ENCODE data around the gene PRPH2.
"Not testable (repeated sequence)": the region's sequence is repeated elsewhere in the genome, so short reads cannot be mapped to it uniquely, and the experiment has no call there.

PRPH2 gene

GRCh38 chr6:42742116-42742894, 19.9 kb upstream of the PRPH2 start:
- DNase-seq (ENCODE audit: low read depth) = peak; percentile 21

DNA sequence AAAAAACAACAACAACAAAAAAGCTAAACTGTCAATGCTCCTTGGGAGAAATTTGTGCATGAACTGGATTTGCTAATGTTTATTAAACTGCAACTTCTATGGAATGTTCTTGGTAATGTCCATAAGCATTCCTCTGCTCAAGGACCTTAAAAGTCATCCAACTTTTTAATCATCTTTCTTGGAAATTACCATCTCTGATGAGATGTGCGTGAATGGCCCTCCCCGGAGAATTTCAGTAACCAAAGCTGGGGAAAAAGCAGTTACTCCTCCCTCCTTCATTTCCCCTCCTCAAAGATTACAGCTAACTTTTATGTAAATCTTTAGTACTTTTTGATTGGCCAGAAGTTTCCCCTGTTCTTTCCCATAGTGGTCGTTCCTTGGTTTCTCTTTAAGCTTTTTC, 18.3 kb upstream of the PRPH2 start:
- no peak for DNase-seq (ENCODE audit: low read depth)

DNA sequence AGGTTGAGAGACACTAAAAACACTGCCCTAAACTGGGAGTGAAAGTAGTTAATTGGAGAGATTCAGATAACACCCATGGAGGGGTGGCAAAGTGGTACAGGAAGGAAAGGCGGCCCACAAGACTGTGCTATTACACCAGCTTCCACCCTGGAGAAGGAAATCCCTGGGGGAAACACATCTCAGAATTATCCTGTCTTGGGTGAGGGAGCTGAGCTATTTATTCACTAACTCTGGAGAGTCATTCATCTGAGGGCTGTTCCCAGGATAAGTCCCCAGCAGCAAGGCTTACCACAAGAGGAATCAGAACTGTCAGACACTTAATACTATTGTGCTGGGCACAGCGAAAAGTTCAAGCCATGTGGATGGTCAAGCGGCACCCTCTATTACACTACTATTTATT, 13.6 kb upstream of the PRPH2 start:
- DNase-seq (ENCODE audit: low read depth) = no peak

DNA sequence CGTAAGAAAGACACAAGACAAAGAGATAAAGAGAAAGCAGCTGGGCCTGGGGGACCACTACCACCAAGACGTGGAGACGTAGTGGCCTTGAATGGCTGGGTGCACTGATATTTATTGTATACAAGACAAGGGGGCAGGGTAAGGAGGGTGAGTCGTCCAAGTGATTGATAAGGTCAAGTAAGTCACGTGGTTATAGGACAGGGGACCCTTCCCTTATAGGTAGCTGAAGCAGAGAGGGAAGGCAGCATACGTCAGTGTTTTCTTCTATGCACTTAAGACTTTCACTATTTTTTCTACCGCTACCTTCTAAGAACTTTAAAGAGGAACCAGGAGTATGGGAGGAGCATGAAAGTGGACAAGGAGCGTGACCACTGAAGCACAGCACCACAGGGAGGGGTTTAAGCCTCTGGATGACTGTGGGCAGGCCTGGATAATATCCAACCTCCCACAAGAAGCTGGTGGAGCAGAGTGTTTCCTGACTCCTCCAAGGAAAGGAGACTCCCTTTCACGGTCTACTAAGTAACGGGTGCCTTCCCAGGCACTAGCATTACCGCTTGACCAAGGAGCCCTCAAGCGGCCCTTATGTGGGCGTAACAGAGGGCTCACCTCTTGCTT, 11.6 kb upstream of the PRPH2 start:
- DNase-seq (ENCODE audit: low read depth) = not testable (repeated sequence)

DNA sequence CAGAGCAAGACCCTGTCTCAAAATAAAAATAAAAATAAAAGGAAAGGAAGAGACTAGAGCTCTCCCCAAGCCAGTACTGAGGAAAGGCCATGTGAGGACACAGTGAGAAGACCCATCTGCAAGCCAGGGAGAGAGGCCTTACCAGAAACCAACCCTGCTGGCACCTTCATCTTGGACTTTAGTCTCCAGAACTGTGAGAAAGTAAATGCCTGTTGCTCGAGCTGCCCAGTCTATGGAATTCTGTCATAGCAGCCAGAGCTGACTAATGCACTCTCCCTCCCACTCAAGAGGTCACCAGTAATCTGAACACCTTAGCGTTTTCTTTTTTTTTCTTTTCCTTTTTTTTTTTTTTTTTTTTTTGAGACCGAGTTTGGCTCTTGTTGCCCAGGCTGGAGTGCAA, 7.3 kb upstream of the PRPH2 start:
- peak; percentile 40 for DNase-seq (ENCODE audit: low read depth)

DNA sequence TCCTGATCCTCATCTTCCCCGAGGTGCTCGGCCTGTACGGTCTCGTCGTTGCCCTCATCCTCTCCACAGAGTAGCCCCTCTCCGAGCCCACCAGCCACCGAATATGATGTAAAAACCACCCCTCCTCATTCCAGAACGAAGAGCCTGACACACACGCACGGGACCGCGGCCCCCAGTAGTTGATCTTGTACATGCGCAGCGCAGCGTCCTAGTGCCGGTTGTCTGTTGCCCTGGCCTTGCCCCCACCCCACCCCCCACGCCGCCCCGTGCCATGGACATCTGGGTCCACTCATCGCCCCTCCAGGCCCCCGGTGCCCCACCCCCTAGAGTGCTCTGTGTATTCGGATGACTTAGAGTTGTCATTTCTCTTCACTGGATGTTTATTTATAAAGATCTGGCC, 5.2 kb upstream of the PRPH2 start:
- no peak for DNase-seq (ENCODE audit: low read depth)

GRCh38 chr6:42727087-42727611, 4.8 kb upstream of the PRPH2 start:
- peak; percentile 22 for DNase-seq (ENCODE audit: low read depth)

GRCh38 chr6:42726485-42727086, 4.2 kb upstream of the PRPH2 start:
- peak; percentile 90 for DNase-seq (ENCODE audit: low read depth)

DNA sequence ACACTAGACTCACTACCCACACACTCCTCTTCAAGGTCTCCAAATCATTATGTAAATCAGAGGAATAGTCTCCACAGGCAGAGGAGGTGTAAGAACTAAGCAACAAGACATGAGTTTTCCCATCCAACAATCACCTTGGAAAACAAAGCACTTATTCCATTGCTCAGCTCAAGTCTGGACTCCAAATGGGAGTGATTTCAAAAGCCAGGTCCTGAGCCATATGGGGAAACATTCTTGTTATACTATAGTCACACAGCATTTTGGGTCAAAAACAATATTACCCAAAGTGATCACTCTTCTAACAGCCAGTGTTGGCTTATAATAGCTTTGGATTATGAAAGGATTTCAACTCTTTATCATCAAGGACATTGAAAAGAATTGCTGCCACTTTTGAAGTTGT, 3.6 kb upstream of the PRPH2 start:
- DNase-seq (ENCODE audit: low read depth) = no peak

GRCh38 chr6:42724825-42725224, 2.4 kb upstream of the PRPH2 start:
- DNase-seq (ENCODE audit: low read depth) = no peak

GRCh38 chr6:42720739-42721138, 1.7 kb downstream of the PRPH2 start:
- DNase-seq (ENCODE audit: low read depth) = peak; percentile 53

- DNase-seq (ENCODE audit: low read depth) = no peak
Measured at GRCh38 chr6:42715871-42716270, 6.5 kb downstream of the PRPH2 start.

- DNase-seq (ENCODE audit: low read depth) = peak; percentile 56
Measured at GRCh38 chr6:42714098-42714761, 8.2 kb downstream of the PRPH2 start.

- no peak for DNase-seq (ENCODE audit: low read depth)
Measured at GRCh38 chr6:42711930-42712329, 10.5 kb downstream of the PRPH2 start.

DNA sequence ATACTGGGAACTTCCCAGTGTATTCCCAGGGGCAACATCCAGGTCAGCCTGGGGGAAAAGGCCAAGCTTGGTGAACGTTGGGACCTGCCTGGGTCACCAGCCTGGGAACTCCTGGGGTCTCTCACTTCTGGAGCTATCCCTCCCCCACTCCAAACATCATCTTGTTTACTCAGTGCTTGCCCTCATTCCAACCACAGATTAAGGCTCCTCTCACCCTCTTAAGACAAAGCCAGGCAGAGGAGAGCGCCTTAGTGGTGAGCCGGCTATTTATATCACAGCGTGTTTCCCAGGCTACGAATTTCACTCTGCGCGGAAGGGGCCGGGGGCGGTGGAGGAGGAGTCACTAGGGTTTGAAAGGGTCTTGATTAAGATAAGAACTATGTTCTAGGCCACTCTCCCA, 12.1 kb downstream of the PRPH2 start:
- no peak for DNase-seq (ENCODE audit: low read depth)

GRCh38 chr6:42709871-42710270, 12.5 kb downstream of the PRPH2 start:
- no peak for DNase-seq (ENCODE audit: low read depth)

DNA sequence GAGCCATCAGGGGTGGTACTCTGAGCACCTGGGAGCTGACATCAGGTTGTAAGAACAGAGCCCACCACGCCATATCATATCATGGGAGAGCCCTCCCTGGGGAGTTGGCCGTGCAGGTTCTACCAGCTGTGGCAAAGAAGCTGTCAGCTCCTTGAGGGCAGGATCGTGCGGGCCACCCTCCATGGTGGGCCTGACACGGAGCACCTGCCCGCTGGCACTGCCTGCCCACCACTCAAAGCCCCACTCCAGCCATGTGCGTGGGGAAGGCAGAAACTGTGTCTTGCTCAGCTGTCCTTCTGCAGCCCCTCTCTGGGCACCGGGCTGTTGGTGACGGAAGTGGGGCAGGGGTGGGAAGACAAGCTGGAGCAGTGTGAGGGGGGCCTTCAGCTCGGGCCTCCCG, 14.3 kb downstream of the PRPH2 start:
- DNase-seq (ENCODE audit: low read depth) = no peak

- no peak for DNase-seq (ENCODE audit: low read depth)
Measured at GRCh38 chr6:42707595-42707994, 14.8 kb downstream of the PRPH2 start.

DNA sequence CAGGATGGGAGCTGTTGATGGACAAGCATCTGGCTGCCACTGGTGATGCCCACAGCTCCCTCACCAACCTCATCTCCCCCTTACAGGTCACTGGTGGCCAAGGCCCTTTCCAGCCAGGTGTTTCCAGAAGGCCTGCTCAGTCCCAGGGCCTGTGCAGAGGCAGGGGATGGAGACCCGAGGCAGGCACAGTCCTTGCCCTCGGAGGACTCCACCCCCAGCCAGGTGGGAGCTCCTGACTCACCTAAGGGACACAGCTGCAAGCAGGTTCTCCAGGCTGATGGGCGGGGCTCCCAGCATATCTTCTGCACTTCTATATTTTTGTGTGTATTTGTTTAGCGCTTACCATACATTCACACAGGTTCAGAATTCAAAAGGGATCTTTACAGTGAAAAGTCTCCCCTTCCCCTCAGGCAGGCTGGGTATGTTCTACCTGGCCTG, 17.4 kb downstream of the PRPH2 start:
- no peak for DNase-seq (ENCODE audit: low read depth)

GRCh38 chr6:42704251-42704936, 18.0 kb downstream of the PRPH2 start:
- DNase-seq (ENCODE audit: low read depth) = no peak

DNA sequence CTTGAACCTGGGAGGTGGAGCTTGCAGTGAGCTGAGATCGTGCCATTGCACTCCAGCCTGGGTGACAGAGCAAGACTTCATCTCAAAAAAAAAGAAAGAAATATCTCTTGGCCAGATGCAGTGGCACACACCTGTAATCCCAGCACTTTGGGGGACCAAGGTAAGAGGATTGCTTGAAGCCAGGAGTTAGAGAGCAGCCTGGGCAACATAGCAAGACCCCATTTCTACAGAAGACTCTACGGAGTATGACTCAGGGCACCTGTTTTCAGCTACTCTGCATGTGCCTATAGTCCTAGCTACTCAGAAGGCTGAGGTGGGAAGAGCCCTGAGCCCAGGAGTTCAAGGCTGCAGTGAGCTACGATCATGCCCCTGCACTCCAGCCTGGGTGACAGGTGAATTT, 19.6 kb downstream of the PRPH2 start:
- not testable (repeated sequence) for DNase-seq (ENCODE audit: low read depth)

GRCh38 chr6:42702200-42702599, 20.2 kb downstream of the PRPH2 start:
- peak; percentile 90 for DNase-seq (ENCODE audit: low read depth)
